GM23338 (cell line): ENCODE data around the gene FAM174C. TPM values are rescaled to one million over a fixed set of nuclear protein-coding genes. Genes with fewer than 3 reads are reported as not detected.

ENCODE experiments used
- ATAC-seq: fragments of 200-7000 bp; cut with Tn5 transposase; 3 replicates; pipeline ENCODE4 v1.9.1; 2020
- DNase-seq: peaks from one replicate; pipeline ENCODE4 v3.0.0-alpha.2; 2015; ENCODE audit warnings: low spot score
- H2AFZ ChIP-seq: fragments of 200-600 bp; sonication (generic); 2 replicates; pipeline ENCODE4 v1.8.0; 2016; ENCODE audit warnings: antibody characterized with exemption, mild to moderate bottlenecking, moderate library complexity
- H3F3A ChIP-seq: fragments of 200-600 bp; sonication (generic); replicated peaks from 2 replicates; pipeline ENCODE4 v1.8.0; 2017; ENCODE audit warnings: antibody characterized with exemption, mixed run types, low read depth
- H3K27ac ChIP-seq: fragments of 200-600 bp; sonication (generic); 2 replicates; pipeline ENCODE4 v1.6.1; 2016; ENCODE audit warnings: low read depth
- H3K27me3 ChIP-seq: fragments of 200-600 bp; sonication (generic); 2 replicates; pipeline ENCODE4 v1.8.0; 2016; ENCODE audit warnings: mild to moderate bottlenecking, mixed run types, moderate library complexity; ENCODE audit not compliant: insufficient read depth
- H3K36me3 ChIP-seq: fragments of 200-600 bp; sonication (generic); 2 replicates; pipeline ENCODE4 v1.8.0; 2016; ENCODE audit warnings: mild to moderate bottlenecking; ENCODE audit not compliant: insufficient read depth
- H3K4me1 ChIP-seq: fragments of 200-600 bp; sonication (generic); 2 replicates; pipeline ENCODE4 v1.8.0; 2016; ENCODE audit warnings: mild to moderate bottlenecking, moderate library complexity; ENCODE audit not compliant: insufficient read depth
- H3K4me2 ChIP-seq: fragments of 200-600 bp; sonication (generic); 2 replicates; pipeline ENCODE4 v1.7.1; 2017; ENCODE audit warnings: mixed run types
- H3K4me3 ChIP-seq: fragments of 200-600 bp; sonication (generic); 2 replicates; pipeline ENCODE4 v1.6.1; 2016; ENCODE audit warnings: mixed run types
- H3K79me2 ChIP-seq: fragments of 200-600 bp; sonication (generic); replicated peaks from 2 replicates; pipeline ENCODE4 v1.8.0; 2017; ENCODE audit warnings: mild to moderate bottlenecking; ENCODE audit not compliant: insufficient read depth
- H3K9me2 ChIP-seq: fragments of 200-600 bp; sonication (generic); 2 replicates; pipeline ENCODE4 v1.8.0; 2017; ENCODE audit not compliant: insufficient read depth
- H4K20me1 ChIP-seq: fragments of 200-600 bp; sonication (generic); replicated peaks from 2 replicates; pipeline ENCODE4 v1.8.0; 2017; ENCODE audit warnings: mild to moderate bottlenecking; ENCODE audit not compliant: insufficient read depth
- H3K27ac Mint-ChIP-seq: 2 replicates; pipeline ENCODE4 v1.8.0; 2020; ENCODE audit warnings: inconsistent platforms, mild to moderate bottlenecking, moderate library complexity, mixed read lengths
- H3K27me3 Mint-ChIP-seq: 3 replicates; pipeline ENCODE4 v1.8.0; 2022; ENCODE audit warnings: low read depth, mild to moderate bottlenecking, moderate library complexity, mixed read lengths, inconsistent platforms; ENCODE audit not compliant: insufficient read depth, poor library complexity
- H3K36me3 Mint-ChIP-seq: 3 replicates; pipeline ENCODE4 v1.8.0; 2021; ENCODE audit warnings: low read depth, mild to moderate bottlenecking, inconsistent platforms, moderate library complexity, mixed read lengths
- H3K4me1 Mint-ChIP-seq: 3 replicates; pipeline ENCODE4 v1.8.0; 2020; ENCODE audit warnings: mild to moderate bottlenecking, inconsistent platforms, mixed read lengths
- H3K4me3 Mint-ChIP-seq: 3 replicates; pipeline ENCODE4 v1.8.0; 2021; ENCODE audit warnings: moderate library complexity, mild to moderate bottlenecking, inconsistent platforms, mixed read lengths
- H3K9me3 Mint-ChIP-seq: 3 replicates; pipeline ENCODE4 v1.8.0; 2020; ENCODE audit warnings: moderate library complexity, mild to moderate bottlenecking, inconsistent platforms, mixed read lengths
- EZH2phosphoT487 ChIP-seq: fragments of 200-600 bp; sonication (generic); IDR thresholded peaks from one replicate; pipeline ENCODE4 v1.8.1; 2018; ENCODE audit warnings: antibody characterized with exemption; ENCODE audit not compliant: unreplicated experiment
- NANOG ChIP-seq: IDR thresholded peaks from 2 replicates; pipeline ENCODE4 v1.6.1; 2016; ENCODE audit warnings: antibody characterized with exemption, borderline replicate concordance
- ZNF114 ChIP-seq: fragments of 250-450 bp; sonication (Bioruptor Pico); IDR thresholded peaks from 2 replicates; pipeline ENCODE4 v1.5.0; 2020; ENCODE audit warnings: mild to moderate bottlenecking, moderate library complexity
- ZNF331 ChIP-seq: fragments of 250-450 bp; sonication (Bioruptor Pico); IDR thresholded peaks from 2 replicates; pipeline ENCODE4 v1.5.0; 2020; ENCODE audit warnings: low read depth, mild to moderate bottlenecking, moderate library complexity
- polyA plus RNA-seq: library from polyadenylated mRNA; unstranded; fragments of >200 nt; fragmentation: Nextera tagmentation; extraction: Ambion mirVana; gene quantifications from 2 replicates; pipeline ENCODE4 v1.2.1, GENCODE V29; 2016
- total RNA-seq: library from RNA; depleted of rRNA; stranded (reverse); fragments of >200 nt; shearing (Covaris generic); gene quantifications from 2 replicates; pipeline ENCODE4 v1.2.3, GENCODE V29; 2014
- TF ChIP-seq, protein P1 (sequence below): IDR thresholded peaks from one replicate; pipeline ENCODE4 v1.6.1; 2018; ENCODE audit warnings: antibody characterized with exemption; ENCODE audit not compliant: unreplicated experiment
- TF ChIP-seq, protein P2 (sequence below), 2 experiments: fragments of 200-600 bp in 1 of 2; sonication (generic) in 1 of 2; conservative IDR thresholded peaks; 2 replicates each; pipeline versions ENCODE4 v1.5.1 to v1.6.1; 2016 to 2017; ENCODE audit warnings: antibody characterized with exemption in 2 of 2, low read depth in 2 of 2, mild to moderate bottlenecking in 2 of 2, moderate library complexity in 1 of 2

Gene FAM174C
- total and polyA plus RNA-seq, 2 experiments from 2014 or later, result 60.4 to 68.0 TPM

DNA sequence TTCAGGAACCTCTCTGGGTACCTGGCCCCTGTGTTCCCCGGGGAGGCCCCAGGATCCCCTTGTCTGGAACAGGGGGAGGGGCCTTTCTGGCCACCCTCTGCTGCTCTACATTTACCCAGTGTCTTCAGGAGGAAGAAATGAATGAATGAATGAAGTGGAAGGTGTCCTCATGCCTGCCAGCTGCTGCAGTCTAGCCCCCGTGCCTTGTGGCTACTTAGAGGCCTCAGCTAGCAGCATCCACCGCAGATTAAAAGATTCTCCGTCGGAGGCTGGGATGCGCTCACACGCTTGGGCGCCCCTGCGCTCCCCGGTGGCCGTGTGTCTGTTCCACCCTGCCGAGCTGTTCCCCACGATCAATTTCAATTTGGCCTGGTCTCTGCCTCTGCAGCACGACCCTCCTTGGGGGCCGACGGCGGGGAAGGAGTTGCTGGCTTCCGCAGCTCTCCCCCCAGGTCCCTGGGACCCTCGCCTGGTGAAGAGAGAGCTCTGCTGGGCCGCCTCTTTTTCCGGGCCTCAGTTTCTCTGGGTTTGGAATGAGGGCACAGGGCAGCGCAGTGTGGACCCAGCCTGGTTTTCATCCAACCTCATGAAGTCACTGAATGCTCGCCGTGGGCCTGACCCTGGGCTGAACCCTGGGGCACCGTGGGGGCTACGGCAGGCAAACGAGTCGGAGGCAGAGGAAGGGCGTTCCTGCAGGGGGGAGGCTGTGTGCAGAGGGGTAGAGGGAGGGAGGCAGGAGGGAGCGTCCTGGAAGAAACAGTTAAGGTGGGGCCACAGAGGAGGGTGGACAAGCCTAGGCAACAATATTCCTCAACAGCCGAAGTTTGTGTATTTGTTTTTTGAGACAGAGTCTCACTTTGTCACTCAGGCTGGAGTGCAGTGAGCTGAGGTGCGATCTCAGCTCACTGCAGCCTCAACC lies 38.6 kb downstream of the FAM174C start:
- Histone ChIP-seq H3F3A (0 out of 2 replicates have a peak, but pooled peaks cover 2% of the 10 kb centered on the region), H3K4me2 (no peak overlapping the region), H2AFZ (no peak overlapping the region), H3K9me2 (no peaks in the 10 kb centered on the region), H4K20me1 (no peaks in the 10 kb centered on the region; the same call in 1 of the 2 replicates), H3K4me3 (no peak overlapping the region), H3K79me2 (no peaks in the 10 kb centered on the region), H3K27ac (no peak overlapping the region), H3K27me3 (peaks cover 9% of the 10 kb centered on the region; the same call in 1 of the 2 replicates), H3K4me1 (no peaks in the 10 kb centered on the region), H3K36me3 (no peaks in the 10 kb centered on the region)
- Mint-ChIP-seq H3K9me3 (no peaks in the 10 kb centered on the region), H3K27me3 (peaks cover 27% of the 10 kb centered on the region), H3K4me1 (no peaks in the 10 kb centered on the region), H3K27ac (no peak overlapping the region), H3K4me3 (no peak overlapping the region), H3K36me3 (no peaks in the 10 kb centered on the region)
- TF ChIP-seq NANOG, result no peak
- no peak for TF ChIP-seq ZNF114 (CRISPR knock-in tag)
- TF ChIP-seq, protein P1, sequence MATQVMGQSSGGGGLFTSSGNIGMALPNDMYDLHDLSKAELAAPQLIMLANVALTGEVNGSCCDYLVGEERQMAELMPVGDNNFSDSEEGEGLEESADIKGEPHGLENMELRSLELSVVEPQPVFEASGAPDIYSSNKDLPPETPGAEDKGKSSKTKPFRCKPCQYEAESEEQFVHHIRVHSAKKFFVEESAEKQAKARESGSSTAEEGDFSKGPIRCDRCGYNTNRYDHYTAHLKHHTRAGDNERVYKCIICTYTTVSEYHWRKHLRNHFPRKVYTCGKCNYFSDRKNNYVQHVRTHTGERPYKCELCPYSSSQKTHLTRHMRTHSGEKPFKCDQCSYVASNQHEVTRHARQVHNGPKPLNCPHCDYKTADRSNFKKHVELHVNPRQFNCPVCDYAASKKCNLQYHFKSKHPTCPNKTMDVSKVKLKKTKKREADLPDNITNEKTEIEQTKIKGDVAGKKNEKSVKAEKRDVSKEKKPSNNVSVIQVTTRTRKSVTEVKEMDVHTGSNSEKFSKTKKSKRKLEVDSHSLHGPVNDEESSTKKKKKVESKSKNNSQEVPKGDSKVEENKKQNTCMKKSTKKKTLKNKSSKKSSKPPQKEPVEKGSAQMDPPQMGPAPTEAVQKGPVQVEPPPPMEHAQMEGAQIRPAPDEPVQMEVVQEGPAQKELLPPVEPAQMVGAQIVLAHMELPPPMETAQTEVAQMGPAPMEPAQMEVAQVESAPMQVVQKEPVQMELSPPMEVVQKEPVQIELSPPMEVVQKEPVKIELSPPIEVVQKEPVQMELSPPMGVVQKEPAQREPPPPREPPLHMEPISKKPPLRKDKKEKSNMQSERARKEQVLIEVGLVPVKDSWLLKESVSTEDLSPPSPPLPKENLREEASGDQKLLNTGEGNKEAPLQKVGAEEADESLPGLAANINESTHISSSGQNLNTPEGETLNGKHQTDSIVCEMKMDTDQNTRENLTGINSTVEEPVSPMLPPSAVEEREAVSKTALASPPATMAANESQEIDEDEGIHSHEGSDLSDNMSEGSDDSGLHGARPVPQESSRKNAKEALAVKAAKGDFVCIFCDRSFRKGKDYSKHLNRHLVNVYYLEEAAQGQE, result no peak
- TF ChIP-seq ZNF331 (CRISPR knock-in tag), result no peak
- TF ChIP-seq, protein P2, sequence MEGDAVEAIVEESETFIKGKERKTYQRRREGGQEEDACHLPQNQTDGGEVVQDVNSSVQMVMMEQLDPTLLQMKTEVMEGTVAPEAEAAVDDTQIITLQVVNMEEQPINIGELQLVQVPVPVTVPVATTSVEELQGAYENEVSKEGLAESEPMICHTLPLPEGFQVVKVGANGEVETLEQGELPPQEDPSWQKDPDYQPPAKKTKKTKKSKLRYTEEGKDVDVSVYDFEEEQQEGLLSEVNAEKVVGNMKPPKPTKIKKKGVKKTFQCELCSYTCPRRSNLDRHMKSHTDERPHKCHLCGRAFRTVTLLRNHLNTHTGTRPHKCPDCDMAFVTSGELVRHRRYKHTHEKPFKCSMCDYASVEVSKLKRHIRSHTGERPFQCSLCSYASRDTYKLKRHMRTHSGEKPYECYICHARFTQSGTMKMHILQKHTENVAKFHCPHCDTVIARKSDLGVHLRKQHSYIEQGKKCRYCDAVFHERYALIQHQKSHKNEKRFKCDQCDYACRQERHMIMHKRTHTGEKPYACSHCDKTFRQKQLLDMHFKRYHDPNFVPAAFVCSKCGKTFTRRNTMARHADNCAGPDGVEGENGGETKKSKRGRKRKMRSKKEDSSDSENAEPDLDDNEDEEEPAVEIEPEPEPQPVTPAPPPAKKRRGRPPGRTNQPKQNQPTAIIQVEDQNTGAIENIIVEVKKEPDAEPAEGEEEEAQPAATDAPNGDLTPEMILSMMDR (conservative IDR thresholded peaks at IDR 0.05; ENCODE audit: low read depth in 2 of 2), result no peak
- DNase-seq (no peak), ATAC-seq (no peak)

DNA sequence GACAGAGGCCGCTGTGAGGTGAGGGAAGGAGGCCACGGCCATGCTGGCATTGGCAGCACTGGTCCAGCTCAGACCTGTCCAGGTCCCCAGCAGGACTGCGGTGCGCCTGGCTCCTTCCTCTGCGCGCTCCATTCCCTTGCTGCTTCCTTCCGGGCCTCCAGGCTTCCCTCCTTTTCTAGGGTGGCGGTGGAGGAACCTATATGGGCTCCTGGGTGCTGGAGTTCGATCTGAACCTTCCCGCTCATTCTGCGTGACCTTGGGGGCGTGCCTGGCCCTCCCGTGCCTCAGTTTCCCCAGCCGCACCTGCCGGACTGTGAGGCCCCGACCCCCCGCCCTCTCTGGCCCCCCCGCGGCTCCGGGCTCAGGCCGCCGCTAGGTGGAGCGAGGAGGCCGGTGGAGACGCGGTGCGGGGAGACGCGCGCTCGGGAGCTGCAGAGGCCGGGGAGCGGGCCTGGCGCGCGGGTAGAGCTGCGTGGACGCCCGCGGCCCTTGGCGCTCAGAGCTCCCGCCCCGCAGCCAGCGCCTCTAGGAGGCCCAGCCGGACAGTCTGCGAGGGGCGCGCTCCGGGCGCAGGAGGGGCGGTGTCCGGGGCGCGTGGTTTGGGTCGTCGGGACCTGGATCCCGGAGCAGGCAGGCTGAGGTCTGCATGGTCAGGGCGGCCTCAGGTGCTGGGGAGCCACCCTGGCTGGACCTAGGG lies 40.3 kb downstream of the FAM174C start:
- no peak for TF ChIP-seq EZH2phosphoT487
- TF ChIP-seq, protein P2 (conservative IDR thresholded peaks at IDR 0.05; ENCODE audit: low read depth in 2 of 2), result peak; percentile 66 to 82
- Histone ChIP-seq H3K4me3 (peak overlapping the region; percentile 49; the same call in 1 of the 2 replicates), H4K20me1 (no peaks in the 10 kb centered on the region; the same call in 1 of the 2 replicates), H3K9me2 (no peaks in the 10 kb centered on the region), H3K4me2 (peak overlapping the region; percentile 77), H3F3A (0 out of 2 replicates have a peak, but pooled peaks cover 2% of the 10 kb centered on the region), H3K27ac (no peak overlapping the region), H3K36me3 (no peaks in the 10 kb centered on the region), H3K4me1 (no peaks in the 10 kb centered on the region), H3K79me2 (no peaks in the 10 kb centered on the region), H2AFZ (peak overlapping the region; percentile 72), H3K27me3 (peaks cover 9% of the 10 kb centered on the region; the same call in 1 of the 2 replicates)
- H3K9me3 Mint-ChIP-seq, result no peaks in the 10 kb centered on the region
- H3K27me3 Mint-ChIP-seq, result peaks cover 27% of the 10 kb centered on the region
- H3K4me1 Mint-ChIP-seq, result no peaks in the 10 kb centered on the region
- peak; percentile 82 for ATAC-seq
- 0 out of 3 replicates have a peak overlapping the region, but pooled peaks have one; percentile 40 for H3K4me3 Mint-ChIP-seq
- peak; percentile 78 for DNase-seq
- H3K36me3 Mint-ChIP-seq, result no peaks in the 10 kb centered on the region
- no peak overlapping the region for H3K27ac Mint-ChIP-seq
